Neural progenitor cell (in vitro differentiated cells): ENCODE results near the gene PHF19. TPM values are rescaled to one million over a fixed set of nuclear protein-coding genes. Genes with fewer than 3 reads are reported as not detected.
A peak's percentile ranks its signal among the peaks of the same experiment; 100 is the strongest.

Experiments used
- DNase-seq: peaks from one replicate; pipeline ENCODE4 v3.0.0-alpha.2; 2016; ENCODE audit warnings: low spot score
- H2AFZ ChIP-seq: fragments of 200-600 bp; sonication (generic); replicated peaks from 2 replicates; pipeline ENCODE4 v1.6.1; 2016; ENCODE audit warnings: antibody characterized with exemption
- H3F3A ChIP-seq: fragments of 200-600 bp; sonication (generic); 2 replicates; pipeline ENCODE4 v1.6.1; 2016; ENCODE audit warnings: antibody characterized with exemption, low read depth
- H3K27ac ChIP-seq: fragments of 200-600 bp; sonication (generic); 2 replicates; pipeline ENCODE4 v1.5.1; 2016; ENCODE audit warnings: mild to moderate bottlenecking
- H3K27me3 ChIP-seq: fragments of 200-600 bp; sonication (generic); 2 replicates; pipeline ENCODE4 v1.6.1; 2016; ENCODE audit warnings: mild to moderate bottlenecking, moderate library complexity
- H3K36me3 ChIP-seq: fragments of 200-600 bp; sonication (generic); 2 replicates; pipeline ENCODE4 v1.5.1; 2016
- H3K4me1 ChIP-seq: fragments of 200-600 bp; sonication (generic); 2 replicates; pipeline ENCODE4 v1.6.1; 2016; ENCODE audit warnings: mixed run types
- H3K4me2 ChIP-seq: fragments of 200-600 bp; sonication (generic); 2 replicates; pipeline ENCODE4 v1.6.1; 2016
- H3K4me3 ChIP-seq: fragments of 200-600 bp; sonication (generic); 2 replicates; pipeline ENCODE4 v1.5.1; 2016
- H3K79me2 ChIP-seq: fragments of 200-600 bp; sonication (generic); 2 replicates; pipeline ENCODE4 v1.6.1; 2016; ENCODE audit warnings: low read depth
- H3K9ac ChIP-seq: fragments of 200-600 bp; sonication (generic); 2 replicates; pipeline ENCODE4 v1.6.1; 2016
- H3K9me3 ChIP-seq: fragments of 200-600 bp; sonication (generic); 2 replicates; pipeline ENCODE4 v1.5.1; 2016; ENCODE audit warnings: low read depth
- H4K20me1 ChIP-seq: fragments of 200-600 bp; sonication (generic); 2 replicates; pipeline ENCODE4 v1.6.1; 2016; ENCODE audit warnings: low read depth
- H3K27ac Mint-ChIP-seq: 3 replicates; pipeline ENCODE4 v1.8.0; 2021; ENCODE audit warnings: mixed read lengths
- H3K27me3 Mint-ChIP-seq: 2 replicates; pipeline ENCODE4 v1.8.0; 2022; ENCODE audit warnings: low read depth, mild to moderate bottlenecking, inconsistent platforms, moderate library complexity, mixed read lengths; ENCODE audit not compliant: insufficient read depth
- H3K36me3 Mint-ChIP-seq: 3 replicates; pipeline ENCODE4 v1.8.0; 2021; ENCODE audit warnings: mixed read lengths
- H3K4me1 Mint-ChIP-seq: 3 replicates; pipeline ENCODE4 v1.8.0; 2021; ENCODE audit warnings: mixed read lengths
- H3K4me3 Mint-ChIP-seq: 3 replicates; pipeline ENCODE4 v1.8.0; 2021; ENCODE audit warnings: mild to moderate bottlenecking, moderate library complexity, mixed read lengths
- H3K9me3 Mint-ChIP-seq: 3 replicates; pipeline ENCODE4 v1.8.0; 2020; ENCODE audit warnings: mixed read lengths
- EZH2 ChIP-seq: fragments of 200-600 bp; sonication (generic); IDR thresholded peaks from 2 replicates; pipeline ENCODE4 v1.6.1; 2017; ENCODE audit warnings: antibody characterized with exemption, mild to moderate bottlenecking, moderate library complexity
- EZH2phosphoT487 ChIP-seq: fragments of 200-600 bp; sonication (generic); IDR thresholded peaks from 2 replicates; pipeline ENCODE4 v1.6.1; 2017; ENCODE audit warnings: antibody characterized with exemption
- total RNA-seq: library from RNA; depleted of rRNA; stranded (reverse); fragments of >200 nt; gene quantifications from 2 replicates; pipeline ENCODE4 v1.2.3, GENCODE V29; 2015; ENCODE audit warnings: low replicate concordance
- TF ChIP-seq, protein P1 (sequence below): fragments of 200-600 bp; sonication (generic); IDR thresholded peaks from 2 replicates; pipeline ENCODE4 v1.5.1; 2017; ENCODE audit warnings: antibody characterized with exemption, mild to moderate bottlenecking

PHF19 gene
- total RNA-seq, 1 donor from 2014 or later = 45.1 TPM

DNA sequence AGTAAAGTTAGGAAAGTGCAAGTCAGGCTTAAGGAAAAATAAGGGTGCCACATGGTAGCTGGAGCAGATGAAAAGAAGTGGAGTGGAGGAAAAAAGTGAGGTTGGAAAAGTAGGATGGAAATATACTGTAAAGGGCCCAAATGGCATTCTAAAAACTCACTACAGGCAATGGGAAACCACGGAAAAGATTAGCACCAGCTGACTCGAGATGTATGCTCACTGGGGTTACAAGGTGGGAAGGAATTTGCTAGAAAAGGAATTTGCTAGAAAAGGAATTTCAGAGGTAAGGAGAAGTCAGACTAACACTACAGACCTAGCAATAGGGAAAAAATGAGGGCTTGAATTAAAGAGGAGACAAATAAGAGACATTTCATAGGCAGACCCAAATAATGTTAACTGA lies 37.8 kb downstream of the PHF19 start:
- Histone ChIP-seq H3K4me2 (no peak overlapping the region), H3F3A (no peaks in the 10 kb centered on the region), H3K36me3 (no peaks in the 10 kb centered on the region), H3K9me3 (no peaks in the 10 kb centered on the region), H3K79me2 (no peaks in the 10 kb centered on the region), H2AFZ (no peak overlapping the region), H3K27ac (no peak overlapping the region), H3K4me1 (no peaks in the 10 kb centered on the region), H4K20me1 (no peaks in the 10 kb centered on the region), H3K4me3 (no peak overlapping the region), H3K27me3 (no peaks in the 10 kb centered on the region), H3K9ac (peak overlapping the region; percentile 13)
- peaks cover under 1% of the 10 kb centered on the region for H3K27me3 Mint-ChIP-seq
- peaks cover 9% of the 10 kb centered on the region for H3K36me3 Mint-ChIP-seq
- TF ChIP-seq EZH2 (no peak), EZH2phosphoT487 (no peak)
- TF ChIP-seq, protein P1, sequence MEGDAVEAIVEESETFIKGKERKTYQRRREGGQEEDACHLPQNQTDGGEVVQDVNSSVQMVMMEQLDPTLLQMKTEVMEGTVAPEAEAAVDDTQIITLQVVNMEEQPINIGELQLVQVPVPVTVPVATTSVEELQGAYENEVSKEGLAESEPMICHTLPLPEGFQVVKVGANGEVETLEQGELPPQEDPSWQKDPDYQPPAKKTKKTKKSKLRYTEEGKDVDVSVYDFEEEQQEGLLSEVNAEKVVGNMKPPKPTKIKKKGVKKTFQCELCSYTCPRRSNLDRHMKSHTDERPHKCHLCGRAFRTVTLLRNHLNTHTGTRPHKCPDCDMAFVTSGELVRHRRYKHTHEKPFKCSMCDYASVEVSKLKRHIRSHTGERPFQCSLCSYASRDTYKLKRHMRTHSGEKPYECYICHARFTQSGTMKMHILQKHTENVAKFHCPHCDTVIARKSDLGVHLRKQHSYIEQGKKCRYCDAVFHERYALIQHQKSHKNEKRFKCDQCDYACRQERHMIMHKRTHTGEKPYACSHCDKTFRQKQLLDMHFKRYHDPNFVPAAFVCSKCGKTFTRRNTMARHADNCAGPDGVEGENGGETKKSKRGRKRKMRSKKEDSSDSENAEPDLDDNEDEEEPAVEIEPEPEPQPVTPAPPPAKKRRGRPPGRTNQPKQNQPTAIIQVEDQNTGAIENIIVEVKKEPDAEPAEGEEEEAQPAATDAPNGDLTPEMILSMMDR = no peak
- peaks cover 3% of the 10 kb centered on the region for H3K4me1 Mint-ChIP-seq
- peaks cover 3% of the 10 kb centered on the region for H3K9me3 Mint-ChIP-seq
- H3K4me3 Mint-ChIP-seq = no peak overlapping the region
- no peak overlapping the region for H3K27ac Mint-ChIP-seq
- DNase-seq = no peak

DNA sequence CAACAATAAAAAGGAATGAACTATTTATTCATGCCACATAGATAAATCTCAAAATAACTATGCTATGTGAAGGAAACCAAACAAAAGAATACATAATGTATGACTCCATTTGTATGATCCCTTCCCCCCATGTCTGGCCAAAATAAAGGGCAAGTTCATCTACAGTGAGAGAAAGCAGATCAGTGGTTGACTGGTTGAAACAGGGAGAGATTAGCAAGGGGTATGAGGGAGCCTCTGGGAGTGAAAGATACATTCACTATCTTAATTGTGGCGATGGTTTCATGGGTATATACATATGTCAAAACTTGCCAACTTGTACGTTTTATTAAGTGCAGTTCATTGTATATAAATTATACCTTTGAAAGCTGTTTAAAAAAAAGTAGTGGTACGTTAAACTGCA lies 39.1 kb downstream of the PHF19 start:
- H3K36me3 ChIP-seq = no peaks in the 10 kb centered on the region
- H3K9ac ChIP-seq = no peak overlapping the region
- H3F3A ChIP-seq = no peaks in the 10 kb centered on the region
- Mint-ChIP-seq H3K27me3 (no peaks in the 10 kb centered on the region), H3K9me3 (no peaks in the 10 kb centered on the region), H3K36me3 (peaks cover 9% of the 10 kb centered on the region), H3K4me3 (no peak overlapping the region), H3K4me1 (peaks cover 3% of the 10 kb centered on the region), H3K27ac (no peak overlapping the region)
- H2AFZ ChIP-seq = no peak overlapping the region
- no peak overlapping the region for H3K4me3 ChIP-seq
- TF ChIP-seq, protein P1 = no peak
- no peak for TF ChIP-seq EZH2
- H3K4me1 ChIP-seq = no peaks in the 10 kb centered on the region
- no peaks in the 10 kb centered on the region for H3K79me2 ChIP-seq
- no peak overlapping the region for H3K27ac ChIP-seq
- H3K4me2 ChIP-seq = no peak overlapping the region
- H3K9me3 ChIP-seq = no peaks in the 10 kb centered on the region
- no peak for DNase-seq
- H4K20me1 ChIP-seq = no peaks in the 10 kb centered on the region
- H3K27me3 ChIP-seq = no peaks in the 10 kb centered on the region

DNA sequence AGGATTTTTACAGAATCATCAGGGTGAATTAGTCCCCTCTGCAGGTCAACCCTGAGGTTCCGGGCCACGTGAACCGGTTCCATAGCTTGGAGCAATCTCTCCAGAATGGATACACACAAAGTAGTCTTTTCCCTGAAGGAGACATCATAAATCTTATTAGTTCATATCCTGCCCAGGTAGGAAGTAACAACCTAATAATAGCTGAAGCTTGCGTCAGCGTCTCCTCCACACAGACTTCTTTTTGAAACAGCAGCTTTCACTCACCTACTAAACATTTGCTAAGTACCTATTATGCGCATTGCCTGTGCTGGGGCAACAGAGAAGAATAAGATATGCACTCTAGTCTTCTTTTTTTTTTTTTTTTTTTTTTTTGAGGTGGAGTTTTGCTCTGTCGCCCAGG lies 43.7 kb downstream of the PHF19 start:
- H3K4me2 ChIP-seq = no peak overlapping the region
- no peaks in the 10 kb centered on the region for H4K20me1 ChIP-seq
- H3K27ac ChIP-seq = no peak overlapping the region
- no peaks in the 10 kb centered on the region for H3K4me1 Mint-ChIP-seq
- H3K27ac Mint-ChIP-seq = no peak overlapping the region
- H3K9ac ChIP-seq = no peak overlapping the region
- no peaks in the 10 kb centered on the region for H3F3A ChIP-seq
- no peak overlapping the region for H3K4me3 Mint-ChIP-seq
- H3K36me3 ChIP-seq = no peaks in the 10 kb centered on the region
- no peaks in the 10 kb centered on the region for H3K27me3 ChIP-seq
- H3K27me3 Mint-ChIP-seq = no peaks in the 10 kb centered on the region
- H3K4me3 ChIP-seq = no peak overlapping the region
- no peaks in the 10 kb centered on the region for H3K9me3 Mint-ChIP-seq
- no peak for TF ChIP-seq EZH2
- H3K79me2 ChIP-seq = no peaks in the 10 kb centered on the region
- H2AFZ ChIP-seq = no peak overlapping the region
- peaks cover 3% of the 10 kb centered on the region for H3K36me3 Mint-ChIP-seq
- H3K9me3 ChIP-seq = no peaks in the 10 kb centered on the region
- no peak for DNase-seq
- H3K4me1 ChIP-seq = no peaks in the 10 kb centered on the region

DNA sequence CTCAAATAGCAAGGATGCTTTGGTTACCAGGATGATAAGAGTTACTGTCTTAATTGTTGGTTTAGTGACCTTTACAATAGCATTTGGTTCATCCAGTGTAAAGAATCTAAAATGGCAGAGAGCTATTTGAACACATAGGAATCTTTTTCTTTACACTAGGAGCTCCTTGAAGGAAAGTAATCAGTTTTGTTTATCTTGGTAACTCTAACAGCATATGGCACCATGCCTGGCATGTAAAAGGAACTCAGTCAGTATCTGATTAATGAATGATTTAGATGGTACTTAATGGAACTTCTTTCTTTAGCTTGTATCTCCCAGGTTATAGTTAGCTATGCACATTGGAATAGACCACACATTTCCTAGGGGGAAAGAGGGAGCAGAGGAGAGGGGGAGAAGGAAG lies 44.2 kb downstream of the PHF19 start:
- no peak overlapping the region for H3K4me3 Mint-ChIP-seq
- Histone ChIP-seq H3K4me2 (no peak overlapping the region), H3K27me3 (no peaks in the 10 kb centered on the region), H3K4me3 (no peak overlapping the region), H3K9me3 (no peaks in the 10 kb centered on the region), H3K9ac (no peak overlapping the region), H3K27ac (no peak overlapping the region), H3F3A (no peaks in the 10 kb centered on the region), H3K4me1 (no peaks in the 10 kb centered on the region), H2AFZ (no peak overlapping the region), H3K36me3 (no peaks in the 10 kb centered on the region), H4K20me1 (no peaks in the 10 kb centered on the region), H3K79me2 (no peaks in the 10 kb centered on the region)
- peak overlapping the region; percentile 27 for H3K27ac Mint-ChIP-seq
- no peaks in the 10 kb centered on the region for H3K9me3 Mint-ChIP-seq
- TF ChIP-seq, protein P1 = no peak
- TF ChIP-seq EZH2 = no peak
- no peak for TF ChIP-seq EZH2phosphoT487
- no peaks in the 10 kb centered on the region for H3K27me3 Mint-ChIP-seq
- H3K36me3 Mint-ChIP-seq = peaks cover 3% of the 10 kb centered on the region
- H3K4me1 Mint-ChIP-seq = no peaks in the 10 kb centered on the region
- DNase-seq = no peak
